NCI-H460 (cell line): Measurements from ENCODE around the gene STK39. TPM values are rescaled to one million over a fixed set of nuclear protein-coding genes. Genes with fewer than 3 reads are reported as not detected.

Source experiments
- DNase-seq: peaks from one replicate; pipeline ENCODE4 v3.0.0-alpha.2; 2016; ENCODE audit warnings: low read depth; ENCODE audit errors: extremely low read depth
- total RNA-seq: library from RNA; depleted of rRNA; stranded (reverse); fragments of >200 nt; shearing (Covaris generic); gene quantifications from 2 replicates; pipeline ENCODE4 v1.2.3, GENCODE V29; 2014

Gene STK39
- total RNA-seq, 1 experiment from 2014 or later: 18.3 TPM

DNA sequence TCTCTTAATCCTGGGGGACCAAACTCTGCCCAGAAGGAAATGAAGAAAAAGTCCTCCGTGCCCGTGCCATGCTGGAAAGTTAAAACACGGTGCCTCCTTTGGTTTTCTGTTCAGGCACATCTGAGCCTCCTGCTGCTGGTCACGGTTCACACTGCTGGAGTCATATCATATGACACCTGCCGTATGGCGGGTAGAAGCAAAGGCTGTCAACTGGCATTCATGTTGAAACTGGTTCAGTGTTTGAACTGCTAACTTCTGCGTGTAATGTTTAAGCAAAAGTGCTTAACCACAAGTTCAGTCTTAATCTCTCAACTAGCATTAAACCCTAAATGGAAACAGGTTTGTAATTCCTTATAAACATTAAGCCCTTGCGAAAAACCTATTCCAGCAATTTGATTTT lies 3.1 kb downstream of the STK39 start:
- DNase-seq: no peak

DNA sequence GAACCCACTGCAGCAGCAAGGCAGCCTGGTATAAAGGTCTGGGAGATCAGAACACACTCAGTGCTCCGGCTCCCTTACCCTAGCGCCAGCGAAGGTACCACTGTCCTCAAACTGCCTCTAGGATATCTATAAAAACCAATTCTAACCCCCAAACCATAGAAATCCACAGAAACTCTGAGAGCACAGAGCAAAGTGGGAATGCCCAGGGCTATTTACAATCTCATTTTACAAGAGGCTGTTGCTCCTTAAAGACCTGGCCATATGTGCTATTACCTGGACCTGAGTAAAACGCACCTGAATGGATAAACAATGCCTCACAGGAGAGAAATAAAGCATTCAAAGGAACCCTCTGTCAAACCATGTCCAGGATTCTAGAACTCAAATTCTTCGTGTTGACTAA lies 4.3 kb downstream of the STK39 start:
- no peak for DNase-seq

DNA sequence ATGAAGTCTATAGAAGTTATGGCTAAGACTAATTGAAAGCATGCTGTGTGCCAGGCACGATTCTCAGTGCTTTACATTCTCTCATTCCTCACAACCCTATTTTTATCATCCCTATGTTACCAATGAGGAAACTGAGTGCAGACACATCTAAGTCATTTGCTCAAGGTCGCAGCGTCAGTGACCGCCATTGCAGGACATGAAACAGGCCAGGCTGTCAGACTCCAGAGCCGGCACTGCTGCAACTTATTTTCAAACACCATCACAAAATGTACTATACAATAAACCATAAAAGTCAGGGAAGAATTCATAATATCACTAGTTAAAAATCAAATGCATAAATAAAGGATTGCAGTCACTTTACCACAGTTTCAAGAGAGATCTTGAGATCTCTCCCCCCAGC lies 5.6 kb downstream of the STK39 start:
- no peak for DNase-seq

DNA sequence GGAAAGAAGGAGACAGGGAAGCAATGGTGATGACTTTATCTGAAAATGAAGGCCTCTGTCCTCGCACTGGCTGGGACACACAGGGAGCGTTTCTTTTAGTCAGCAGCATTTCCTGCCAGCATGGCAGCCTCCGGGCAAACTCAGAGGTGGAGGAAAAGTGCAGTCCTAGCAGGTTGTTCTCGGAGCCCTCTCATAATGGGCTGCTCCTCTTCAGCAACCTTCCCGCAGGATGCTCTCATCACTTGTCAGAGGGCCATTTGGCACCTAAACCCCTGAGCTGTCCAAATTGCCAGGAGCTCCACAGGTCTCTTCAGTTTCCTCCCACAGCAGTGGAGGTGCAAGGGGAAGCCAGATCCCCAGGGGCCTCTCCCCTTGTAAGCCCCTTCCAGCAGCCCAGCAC lies 6.2 kb downstream of the STK39 start:
- no peak for DNase-seq

DNA sequence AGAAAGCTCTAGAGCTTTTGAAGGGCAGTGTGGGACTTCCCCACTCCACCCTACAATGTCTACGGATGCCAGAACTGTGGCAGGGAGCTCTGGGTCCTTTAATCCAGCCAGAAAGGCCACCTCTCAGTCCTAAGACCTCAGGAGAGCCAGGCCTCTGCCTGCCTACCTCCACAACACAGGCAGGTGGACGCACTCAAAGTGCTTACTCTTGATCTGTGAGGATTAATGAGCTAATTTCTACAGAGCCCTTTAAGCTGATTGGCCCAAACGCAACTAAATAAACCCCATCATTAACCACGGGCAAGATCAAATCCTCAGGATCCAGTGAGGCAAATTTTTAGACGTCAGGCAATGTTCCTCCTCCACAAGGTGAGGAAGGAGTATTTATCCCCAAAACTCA lies 8.1 kb downstream of the STK39 start:
- DNase-seq: no peak

DNA sequence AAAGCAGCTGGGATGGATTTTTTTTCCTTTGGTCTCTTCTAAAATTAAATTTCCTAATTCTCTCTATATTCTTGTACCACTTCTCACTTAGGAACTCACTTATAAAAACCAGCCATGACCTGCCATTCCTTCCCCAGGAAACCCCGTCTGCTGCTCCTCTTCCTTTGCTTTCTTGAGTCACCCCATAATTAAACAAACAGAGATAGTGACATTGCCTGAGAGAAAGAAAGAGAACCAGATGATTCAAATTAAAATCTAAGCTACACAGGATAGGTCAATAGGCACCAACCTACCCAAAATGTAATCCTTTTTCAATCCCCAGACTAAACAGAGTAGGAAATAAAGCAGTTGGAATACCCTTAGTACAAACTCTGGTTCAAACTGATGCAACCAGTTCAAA lies 9.7 kb downstream of the STK39 start:
- no peak for DNase-seq

DNA sequence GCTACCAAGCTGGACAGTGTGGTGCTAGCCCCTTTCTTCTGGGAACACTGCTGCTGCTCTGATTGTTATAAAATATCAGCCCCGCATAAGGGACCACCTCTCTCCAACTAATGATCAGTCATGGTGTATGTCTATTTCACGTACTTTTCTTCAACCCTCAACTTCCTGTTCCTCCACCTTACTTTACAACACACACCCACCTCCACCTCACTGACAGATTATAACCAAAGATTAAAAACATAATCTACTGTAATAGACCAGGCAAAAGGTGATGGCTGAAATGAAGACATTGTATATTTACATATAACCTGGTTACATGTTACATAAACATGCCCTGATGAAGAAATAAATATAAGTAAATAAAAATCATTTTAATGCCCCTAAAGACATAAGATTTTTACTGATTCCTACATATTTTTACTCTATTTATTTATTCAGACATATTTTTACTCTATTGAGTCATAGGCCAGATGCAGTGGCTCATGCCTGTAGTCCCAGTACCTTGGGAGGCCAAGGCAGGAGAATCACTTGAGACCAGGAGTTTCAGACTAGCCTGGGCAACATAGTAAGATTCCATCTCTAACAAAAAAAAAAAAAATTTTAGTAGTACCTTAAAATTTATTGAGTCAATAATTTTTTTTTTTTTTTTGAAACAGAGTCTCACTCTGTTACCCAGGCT lies 12.8 kb downstream of the STK39 start:
- no peak for DNase-seq

DNA sequence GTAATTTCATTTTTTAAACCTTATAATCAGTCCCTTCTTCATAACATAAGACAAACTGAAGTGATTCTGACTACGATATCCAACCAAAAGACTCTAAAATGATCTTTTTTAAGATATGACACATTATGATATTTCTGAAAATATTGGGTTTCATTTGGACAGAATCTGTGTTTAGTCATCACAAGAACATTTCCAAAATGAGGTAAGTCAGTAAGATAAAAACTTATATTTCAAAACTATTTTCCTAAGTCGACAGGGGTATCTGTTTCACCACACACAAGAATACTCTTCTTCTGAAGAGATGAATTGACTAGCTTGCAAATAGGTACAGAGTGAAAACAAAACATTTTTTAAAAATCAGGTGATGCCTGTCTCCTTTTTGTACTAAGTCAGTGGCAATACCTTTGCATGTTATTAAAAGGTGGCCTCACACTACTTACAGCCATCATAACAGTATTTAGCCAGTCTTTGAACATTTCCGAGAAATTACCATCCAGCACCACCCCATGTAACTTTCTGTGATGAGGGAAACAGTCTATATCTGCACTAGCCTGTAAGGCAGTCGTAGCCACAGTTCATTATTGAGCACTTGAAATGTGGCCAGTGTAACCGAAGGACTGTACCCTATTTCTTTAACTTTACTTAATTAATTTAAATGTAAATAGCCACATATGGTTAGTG lies 13.5 kb downstream of the STK39 start:
- DNase-seq: no peak

DNA sequence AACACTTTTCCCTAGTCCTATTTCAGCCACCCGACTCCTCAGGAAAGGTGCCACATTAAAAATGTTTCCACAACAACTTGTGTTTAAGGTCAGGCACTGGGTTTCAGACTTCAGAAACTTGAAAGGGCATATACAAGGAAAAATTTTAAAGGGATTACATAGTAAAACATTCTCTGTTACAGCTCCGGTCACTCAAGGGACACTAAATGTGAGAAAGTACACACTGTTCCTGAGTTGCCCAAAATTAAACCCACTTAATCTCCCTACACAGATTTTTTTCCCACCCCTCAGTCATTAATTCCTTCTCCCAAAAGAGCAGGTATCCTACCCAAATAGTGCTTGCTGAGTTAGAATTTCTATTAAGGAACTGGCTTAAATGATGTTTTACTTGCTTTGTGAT lies 14.2 kb downstream of the STK39 start:
- DNase-seq: no peak

DNA sequence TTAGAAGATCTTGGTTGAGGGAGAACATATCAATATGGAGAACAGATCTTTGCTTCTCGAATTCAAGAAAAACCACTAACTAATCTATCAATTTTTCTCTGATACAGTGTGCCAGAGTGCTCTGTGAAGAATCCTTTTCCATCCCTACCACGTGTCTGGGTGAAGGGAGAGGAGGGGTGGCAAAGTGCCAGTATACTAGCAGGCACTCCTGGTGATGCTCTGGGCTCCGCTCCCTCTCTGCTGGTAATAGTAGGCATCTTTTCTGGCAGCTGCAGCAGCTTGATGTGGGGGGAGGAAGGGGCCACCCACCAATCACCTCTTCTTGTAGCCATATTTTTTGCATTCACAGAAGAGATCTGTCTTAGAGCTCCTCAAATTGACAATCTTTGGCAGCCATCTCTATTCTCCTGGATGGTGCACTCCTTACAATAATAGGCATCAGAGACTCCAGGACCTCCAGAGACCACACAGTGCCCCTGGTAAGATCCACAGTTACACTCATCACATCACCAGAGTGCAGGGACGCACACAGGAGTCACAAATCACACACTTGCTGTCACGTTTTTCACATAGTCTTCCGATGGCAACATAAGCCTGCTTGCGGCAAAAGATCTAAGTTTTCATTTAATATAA lies 15.7 kb downstream of the STK39 start:
- no peak for DNase-seq

DNA sequence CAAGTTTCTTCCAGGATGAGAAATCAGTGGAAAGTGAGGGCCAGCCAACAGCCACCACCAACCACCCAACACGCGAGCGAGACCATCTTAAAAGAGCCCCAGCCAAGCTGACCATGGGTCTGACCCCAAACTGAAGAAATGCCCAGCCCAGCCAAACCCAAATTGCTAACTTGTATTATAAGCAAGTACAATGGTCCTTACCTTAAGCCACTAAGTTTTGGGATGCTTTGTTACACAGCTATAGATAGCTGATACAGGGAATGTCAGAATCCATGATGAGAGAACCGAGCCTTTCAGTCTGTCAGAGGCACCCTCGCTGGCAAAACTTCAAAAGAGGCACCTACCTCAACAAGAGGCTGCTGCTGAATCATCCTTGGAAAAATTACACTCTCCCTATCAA lies 17.0 kb downstream of the STK39 start:
- DNase-seq: no peak

DNA sequence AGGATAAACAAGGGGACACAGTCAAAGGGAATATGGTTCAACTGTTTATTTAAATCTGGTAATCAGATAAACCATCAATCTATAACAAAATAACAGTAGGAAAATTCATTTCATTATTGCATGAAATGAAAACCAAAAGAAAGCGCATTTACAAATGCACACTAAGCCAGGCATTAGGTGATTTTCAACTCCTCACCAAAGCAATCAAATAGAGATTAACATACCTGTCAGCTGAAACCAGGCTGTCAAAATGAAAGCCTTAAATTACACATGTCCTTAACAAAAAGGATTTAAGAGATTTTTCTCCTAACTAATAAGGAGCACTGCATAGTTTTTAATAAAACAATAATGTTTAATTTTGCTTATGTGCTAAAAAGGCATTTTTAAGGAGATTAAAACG lies 23.0 kb downstream of the STK39 start:
- DNase-seq: no peak

DNA sequence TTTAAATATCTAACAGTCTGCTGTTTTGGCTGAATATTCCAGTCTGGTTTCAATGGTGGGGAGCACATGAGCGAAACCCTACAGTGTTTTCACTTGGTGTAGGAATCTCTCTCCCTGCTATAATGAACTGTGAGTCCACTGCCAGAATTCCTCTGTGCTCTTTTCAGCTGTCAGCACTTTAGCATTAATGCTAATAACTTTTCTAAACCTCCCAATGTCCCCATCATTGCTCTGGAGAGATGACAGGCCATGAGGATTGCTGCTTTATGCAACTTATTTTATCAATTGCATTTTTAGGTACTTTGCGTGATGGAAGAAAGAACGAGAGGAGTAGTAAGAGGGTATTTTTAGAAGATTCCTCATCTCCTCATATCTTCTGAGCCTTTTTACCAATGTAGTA lies 25.3 kb downstream of the STK39 start:
- DNase-seq: no peak

DNA sequence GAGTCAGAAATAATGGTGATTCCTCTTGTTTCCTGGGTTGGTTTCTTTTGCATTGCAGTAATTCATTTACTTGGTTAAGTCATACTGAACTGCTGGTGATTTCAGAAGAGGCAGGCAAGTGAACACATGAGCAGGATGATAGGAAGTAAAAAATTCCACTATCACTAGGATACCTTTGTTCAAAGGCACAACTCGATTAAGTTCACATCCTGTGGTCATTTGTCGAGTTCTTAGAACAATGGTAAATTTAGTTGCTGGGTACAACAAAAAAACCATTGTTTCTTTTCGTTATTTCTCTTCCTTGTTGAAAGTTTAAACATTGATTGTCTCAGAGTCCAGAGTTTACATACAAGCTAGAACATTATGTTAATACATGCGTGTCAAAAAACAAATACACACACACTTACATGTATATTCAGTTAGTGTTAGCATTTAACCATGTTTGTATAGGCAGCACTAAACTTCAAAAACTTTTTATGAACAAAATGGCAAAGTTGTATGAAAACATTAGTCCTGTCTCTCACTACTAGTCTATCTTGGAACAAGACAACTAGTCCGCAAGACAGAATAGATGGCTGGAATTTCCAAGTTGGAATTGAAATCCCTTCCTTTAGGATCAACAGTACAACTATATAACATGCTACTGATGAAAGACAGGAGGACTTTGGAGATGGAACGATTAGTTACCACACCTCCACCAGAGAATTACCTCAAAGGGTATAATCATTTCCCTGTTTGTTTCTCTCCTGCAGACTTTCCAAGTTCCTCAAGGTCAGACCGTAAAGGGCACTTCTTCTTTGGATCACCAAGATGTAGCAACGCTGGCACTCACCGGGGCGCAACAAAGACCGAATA lies 26.2 kb downstream of the STK39 start:
- DNase-seq: no peak

DNA sequence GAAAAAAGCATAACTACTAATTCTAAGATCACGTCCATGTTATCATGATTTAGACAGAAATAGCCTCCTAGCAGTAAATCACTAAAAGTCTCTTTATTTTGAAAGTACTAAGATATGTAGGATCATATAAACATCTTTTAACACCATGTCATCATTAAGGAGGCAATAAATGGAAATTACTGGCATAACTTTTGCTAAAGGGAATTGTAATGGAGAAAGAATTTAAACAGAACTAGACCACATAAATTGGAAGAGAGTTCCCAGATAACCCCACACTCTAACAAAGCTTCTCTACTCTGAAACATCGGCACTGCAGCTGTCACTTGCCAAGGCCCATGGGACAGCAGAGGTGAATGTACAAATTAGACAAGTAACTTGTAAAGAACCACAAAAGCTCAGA lies 29.5 kb downstream of the STK39 start:
- no peak for DNase-seq

DNA sequence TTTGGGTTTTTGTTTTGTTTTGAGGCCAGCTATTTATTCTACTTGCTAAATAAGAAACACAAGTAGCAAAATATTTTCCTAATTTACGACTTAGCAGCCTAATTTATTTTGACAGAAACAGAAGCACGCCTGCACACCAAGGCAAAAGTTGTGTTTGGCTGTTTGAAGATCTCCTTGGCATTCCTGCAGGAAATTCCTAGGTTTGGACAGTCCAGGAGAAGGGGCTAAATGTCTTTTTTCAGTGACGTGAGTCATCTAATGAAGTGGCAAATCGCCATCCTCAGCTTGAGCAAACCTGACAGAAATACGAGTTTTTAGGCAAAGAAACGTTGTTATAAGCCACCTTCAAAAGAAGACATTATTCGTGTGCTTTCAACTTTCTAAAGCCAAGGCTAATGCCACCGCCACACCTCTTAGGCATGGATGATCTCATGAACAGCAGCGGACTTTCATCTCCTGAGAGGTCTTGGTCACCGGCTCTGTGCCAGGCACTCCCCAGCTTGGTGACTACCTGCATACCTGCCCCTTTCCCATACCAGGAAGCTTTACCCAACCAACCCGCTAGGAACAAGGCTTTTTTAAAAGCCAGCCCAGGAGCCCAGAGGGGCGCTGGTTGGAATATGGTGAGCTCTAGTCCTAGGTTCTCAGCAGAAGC lies 30.9 kb downstream of the STK39 start:
- no peak for DNase-seq

DNA sequence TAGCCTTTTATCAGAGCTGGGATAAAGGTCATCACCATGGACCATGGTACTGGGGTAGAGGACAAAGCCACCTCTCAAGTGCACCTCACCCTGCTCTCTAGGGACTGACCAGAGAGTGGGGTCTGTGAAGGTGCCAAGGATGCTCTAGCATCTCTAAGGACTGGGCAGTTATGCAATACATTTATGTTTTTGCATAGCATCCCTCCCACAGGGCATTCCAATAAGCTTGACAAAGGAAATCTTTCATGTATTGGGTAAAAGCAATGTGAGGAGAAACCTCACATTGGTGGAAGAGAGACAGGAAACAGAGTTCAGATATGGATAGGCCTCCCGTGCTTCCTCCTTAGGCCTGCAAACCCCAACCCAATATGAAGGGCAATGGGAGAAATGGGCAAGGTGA lies 31.6 kb downstream of the STK39 start:
- DNase-seq: no peak

DNA sequence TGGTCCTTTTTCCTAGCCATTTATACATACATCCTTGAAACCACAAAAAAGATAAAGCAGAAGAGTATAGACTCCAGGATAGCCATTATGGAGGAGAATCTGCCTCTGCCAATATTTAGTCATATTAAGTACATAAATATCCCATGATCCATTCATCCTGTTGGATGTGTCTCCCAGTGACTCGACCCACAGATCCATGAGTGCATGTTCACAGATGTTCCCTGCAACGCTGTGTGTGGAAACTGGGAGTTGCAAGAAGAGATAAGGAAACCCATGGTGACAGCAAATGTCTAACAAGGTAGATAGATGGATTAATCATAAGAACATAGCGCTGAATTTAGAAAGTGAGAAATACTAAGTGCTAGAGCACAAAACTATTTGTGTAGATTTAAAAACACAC lies 34.5 kb downstream of the STK39 start:
- no peak for DNase-seq

DNA sequence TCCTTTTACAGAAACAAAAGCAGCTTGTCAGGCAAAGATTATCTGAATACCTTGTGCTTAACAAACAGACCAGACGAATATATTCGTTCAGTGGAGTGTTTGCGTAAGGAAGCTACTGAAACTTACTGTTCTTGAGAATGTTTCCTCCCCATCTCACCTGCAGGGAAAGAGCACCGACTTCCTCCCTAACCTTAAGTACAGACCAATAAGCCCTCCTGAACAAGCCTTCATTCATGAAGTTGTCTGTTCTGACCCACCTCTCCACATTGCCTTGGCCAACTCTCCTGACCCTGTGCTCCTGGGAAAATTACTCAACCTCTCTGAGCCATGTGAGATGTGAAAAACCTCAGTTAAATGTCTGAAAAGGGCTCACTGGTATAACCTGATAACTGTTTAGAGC lies 35.2 kb downstream of the STK39 start:
- DNase-seq: no peak

DNA sequence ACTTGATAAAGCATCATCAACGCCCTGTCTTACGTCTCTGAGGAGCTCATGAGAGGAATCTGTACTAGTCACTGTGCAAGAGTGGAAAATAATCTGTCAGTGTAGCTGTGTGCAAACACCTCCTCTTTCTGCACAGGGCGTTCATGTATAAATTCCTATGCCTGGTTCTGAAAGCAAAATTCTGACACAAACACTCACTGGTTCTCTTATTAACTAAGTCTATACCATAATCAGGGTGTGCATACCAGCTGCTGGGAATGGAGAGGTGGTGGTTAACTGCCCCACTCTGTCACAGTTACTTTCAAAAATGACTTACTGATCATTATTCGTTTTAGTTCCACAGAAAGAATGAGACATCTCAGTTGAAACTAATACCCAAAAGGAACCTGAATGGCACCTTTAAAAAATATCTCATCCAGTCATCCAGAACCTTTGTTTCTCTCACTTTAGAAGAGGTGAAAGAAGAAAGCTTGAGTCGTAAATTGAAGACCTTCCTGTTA lies 35.7 kb downstream of the STK39 start:
- DNase-seq: no peak
